Measurements from ENCODE around the gene ADAM8.
"Not testable (repeated sequence)": the region's sequence is repeated elsewhere in the genome, so short reads cannot be mapped to it uniquely, and the experiment has no call there.

The ADAM8 gene

DNA sequence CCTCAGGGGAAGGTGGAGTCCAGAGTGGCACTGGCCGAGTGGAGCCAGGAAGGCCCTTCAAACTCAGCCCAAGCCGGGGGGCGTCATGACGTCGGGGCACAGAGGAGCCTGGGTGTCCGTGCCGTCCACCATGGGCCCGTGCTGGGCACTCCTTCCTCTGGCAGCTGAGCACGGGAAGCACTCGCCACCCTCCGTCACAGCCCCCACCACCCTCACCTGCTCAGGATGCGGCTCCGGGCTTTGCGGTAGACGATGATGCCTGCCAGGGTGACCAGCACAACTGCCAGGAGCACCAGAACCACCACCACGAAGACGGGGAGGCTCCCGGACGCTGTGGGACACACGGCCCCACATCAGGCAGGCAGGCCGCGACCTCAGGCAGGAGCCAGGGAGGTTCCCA is 8.1 kb downstream of the ADAM8 start:
- no peak for DNase-seq (ENCODE audit: low spot score)
- Histone ChIP-seq H3K4me3 (no peak overlapping the region), H3K27ac (no peak overlapping the region)
- TF ChIP-seq, protein P1, sequence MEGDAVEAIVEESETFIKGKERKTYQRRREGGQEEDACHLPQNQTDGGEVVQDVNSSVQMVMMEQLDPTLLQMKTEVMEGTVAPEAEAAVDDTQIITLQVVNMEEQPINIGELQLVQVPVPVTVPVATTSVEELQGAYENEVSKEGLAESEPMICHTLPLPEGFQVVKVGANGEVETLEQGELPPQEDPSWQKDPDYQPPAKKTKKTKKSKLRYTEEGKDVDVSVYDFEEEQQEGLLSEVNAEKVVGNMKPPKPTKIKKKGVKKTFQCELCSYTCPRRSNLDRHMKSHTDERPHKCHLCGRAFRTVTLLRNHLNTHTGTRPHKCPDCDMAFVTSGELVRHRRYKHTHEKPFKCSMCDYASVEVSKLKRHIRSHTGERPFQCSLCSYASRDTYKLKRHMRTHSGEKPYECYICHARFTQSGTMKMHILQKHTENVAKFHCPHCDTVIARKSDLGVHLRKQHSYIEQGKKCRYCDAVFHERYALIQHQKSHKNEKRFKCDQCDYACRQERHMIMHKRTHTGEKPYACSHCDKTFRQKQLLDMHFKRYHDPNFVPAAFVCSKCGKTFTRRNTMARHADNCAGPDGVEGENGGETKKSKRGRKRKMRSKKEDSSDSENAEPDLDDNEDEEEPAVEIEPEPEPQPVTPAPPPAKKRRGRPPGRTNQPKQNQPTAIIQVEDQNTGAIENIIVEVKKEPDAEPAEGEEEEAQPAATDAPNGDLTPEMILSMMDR (IDR thresholded peaks at IDR 0.05): no peak

DNA sequence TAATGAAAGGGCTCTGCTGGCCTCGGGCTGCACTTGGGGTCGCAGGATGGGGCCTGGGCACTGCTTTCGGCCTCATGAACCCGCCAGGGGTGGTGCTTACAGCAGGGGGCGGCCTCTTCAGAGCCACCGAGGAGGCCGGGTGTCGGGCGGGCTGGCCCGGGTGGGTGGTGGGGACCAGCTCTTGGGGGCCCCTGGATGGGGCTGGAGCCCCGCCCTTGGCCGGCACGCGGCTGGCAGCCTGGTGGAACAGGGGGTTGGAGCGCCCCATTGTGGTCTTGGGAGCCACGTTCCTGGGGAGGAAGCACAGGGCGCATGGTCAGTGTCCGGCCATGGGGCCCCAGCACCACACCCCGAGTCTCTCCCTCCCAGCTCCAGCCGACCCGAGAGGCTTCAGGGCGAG is 8.8 kb downstream of the ADAM8 start:
- TF ChIP-seq, protein P1 (IDR thresholded peaks at IDR 0.05): no peak
- Histone ChIP-seq H3K27ac (no peak overlapping the region), H3K4me3 (no peak overlapping the region)
- DNase-seq (ENCODE audit: low spot score): no peak

DNA sequence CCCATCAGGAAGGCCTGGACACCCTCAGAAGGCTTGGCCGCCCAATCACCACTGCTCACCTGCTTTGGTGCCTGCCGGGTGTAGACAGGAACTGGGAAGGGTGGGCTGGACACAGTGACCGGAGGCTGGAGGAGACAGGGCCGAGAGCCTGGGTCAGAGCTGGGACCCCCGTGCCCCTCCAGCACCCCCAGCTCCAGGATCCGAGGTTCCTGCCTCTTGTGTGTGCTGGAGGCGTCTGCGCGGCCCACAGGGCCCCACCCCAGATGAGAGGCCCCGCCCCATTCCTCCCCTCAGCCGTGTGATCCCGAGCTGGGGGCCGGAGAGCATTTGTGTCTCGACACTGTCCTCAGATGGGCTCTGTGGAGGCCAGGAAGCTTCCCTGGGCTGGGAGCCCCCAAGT is 9.4 kb downstream of the ADAM8 start:
- TF ChIP-seq, protein P1 (IDR thresholded peaks at IDR 0.05): no peak
- DNase-seq (ENCODE audit: low spot score): no peak
- H3K27ac ChIP-seq: no peak overlapping the region
- H3K4me3 ChIP-seq: no peak overlapping the region

DNA sequence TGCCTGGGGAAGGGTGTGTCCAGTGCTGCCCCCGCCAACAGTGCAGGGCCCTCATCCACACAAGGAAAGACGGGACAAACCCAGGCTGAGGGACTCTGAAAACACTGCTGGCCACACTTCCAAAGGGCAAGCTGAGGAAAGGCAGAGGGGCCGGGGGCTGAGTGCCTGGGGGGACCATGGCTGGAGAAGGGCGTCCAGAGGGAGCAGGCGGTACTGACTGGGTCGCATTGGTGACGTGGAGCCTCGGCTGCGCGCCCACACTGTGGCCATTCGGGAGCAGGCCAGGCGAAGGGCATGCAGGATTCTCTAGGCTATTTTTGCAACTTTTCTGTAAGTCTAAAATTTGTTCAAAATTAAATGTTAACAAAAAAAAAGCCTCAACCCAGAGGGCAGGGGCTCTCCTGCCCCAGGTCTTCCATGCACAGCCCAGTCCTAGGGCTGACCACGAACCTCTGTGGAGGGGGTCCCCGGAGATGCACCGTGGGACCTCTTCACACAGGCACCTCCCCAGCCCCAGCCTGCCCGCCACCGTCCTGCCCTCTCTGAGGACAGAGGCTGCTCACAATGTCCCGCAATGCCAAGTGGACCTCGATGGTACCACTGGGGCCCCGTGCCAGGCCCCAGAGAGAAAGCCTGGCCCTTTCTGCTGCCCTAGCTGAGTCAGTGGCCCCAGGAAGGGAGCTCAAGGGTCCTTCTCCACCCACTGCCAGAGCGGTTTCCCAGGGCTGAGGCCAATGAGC is 10.4 kb downstream of the ADAM8 start:
- H3K4me3 ChIP-seq: no peak overlapping the region
- no peak overlapping the region for H3K27ac ChIP-seq
- TF ChIP-seq, protein P1 (IDR thresholded peaks at IDR 0.05): no peak
- no peak for DNase-seq (ENCODE audit: low spot score)

DNA sequence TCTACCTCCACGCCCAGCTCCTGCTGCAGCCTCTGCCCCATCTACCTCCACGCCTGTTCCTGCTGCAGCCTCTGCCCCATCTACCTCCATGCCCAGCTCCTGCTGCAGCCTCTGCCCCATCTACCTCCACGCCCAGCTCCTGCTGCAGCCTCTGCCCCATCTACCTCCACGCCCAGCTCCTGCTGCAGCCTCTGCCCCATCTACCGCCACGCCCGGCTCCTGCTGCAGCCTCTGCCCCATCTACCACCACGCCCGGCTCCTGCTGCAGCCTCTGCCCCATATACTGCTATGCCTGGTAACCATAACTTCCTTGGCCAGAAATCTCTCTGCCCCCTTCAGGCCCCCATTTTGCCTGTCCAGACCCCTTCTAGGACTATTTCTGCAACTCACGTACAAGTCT is 11.6 kb downstream of the ADAM8 start:
- not testable (repeated sequence) for DNase-seq (ENCODE audit: low spot score); H3K4me3 ChIP-seq; H3K27ac ChIP-seq

DNA sequence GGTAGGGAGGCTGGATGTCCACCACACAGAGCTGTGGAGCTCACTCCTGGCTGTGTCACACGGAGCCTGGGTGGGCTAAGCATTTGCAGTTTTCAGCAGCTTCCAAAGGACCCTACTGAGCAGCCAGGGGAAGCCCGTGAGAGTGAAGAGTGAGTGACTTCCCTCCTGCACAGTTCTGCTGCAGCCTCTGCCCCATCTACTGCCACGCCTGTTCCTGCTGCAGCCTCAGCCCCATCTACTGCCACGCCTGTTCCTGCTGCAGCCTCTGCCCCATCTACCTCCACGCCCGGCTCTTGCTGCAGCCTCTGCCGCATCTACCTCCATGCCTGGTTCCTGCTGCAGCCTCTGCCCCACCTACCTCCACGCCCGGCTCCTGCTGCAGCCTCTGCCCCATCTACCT is 12.2 kb downstream of the ADAM8 start:
- Histone ChIP-seq H3K27ac (no peak overlapping the region), H3K4me3 (no peak overlapping the region)
- no peak for DNase-seq (ENCODE audit: low spot score)
- TF ChIP-seq, protein P1 (IDR thresholded peaks at IDR 0.05): no peak

DNA sequence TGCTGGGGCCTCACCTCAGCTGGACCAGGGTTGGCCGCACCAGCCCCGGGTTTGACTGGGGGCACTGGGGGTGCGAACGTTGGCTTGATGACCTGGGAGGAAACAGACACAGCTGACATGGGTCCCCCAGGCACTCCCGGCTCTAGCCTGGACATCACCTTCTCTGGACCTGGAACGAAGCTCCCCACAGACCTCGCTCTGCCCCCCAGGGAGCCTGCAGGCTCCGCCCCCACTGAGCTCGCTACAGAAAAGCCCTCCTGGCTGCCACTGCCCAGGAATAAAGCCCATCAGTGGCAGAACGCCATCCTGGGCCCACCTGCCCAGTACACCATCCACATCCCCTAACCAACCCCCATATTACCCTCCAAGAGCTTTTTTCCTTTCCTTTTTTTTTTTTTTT is 13.0 kb downstream of the ADAM8 start:
- H3K4me3 ChIP-seq: no peak overlapping the region
- DNase-seq (ENCODE audit: low spot score): no peak
- H3K27ac ChIP-seq: no peak overlapping the region
- TF ChIP-seq, protein P1 (IDR thresholded peaks at IDR 0.05): no peak

All from coronary artery (tissue), 2 donors.